Middle frontal gyrus (tissue), 1 donor: ENCODE data around the gene RTCA.
"Not testable (repeated sequence)": the region's sequence is repeated elsewhere in the genome, so short reads cannot be mapped to it uniquely, and the experiment has no call there.

ENCODE experiments used
- DNase-seq: peaks from one replicate; pipeline ENCODE4 v3.0.0-alpha.2; 2015; ENCODE audit warnings: low spot score; ENCODE audit errors: extremely low spot score

Gene RTCA

GRCh38 chr1:100258427-100258826 lies 7.6 kb upstream of the RTCA start:
- not testable (repeated sequence) for DNase-seq

- no peak for DNase-seq
These were observed 4.3 kb upstream of the RTCA start for GRCh38 chr1:100261686-100262085.

GRCh38 chr1:100264081-100264480 lies 1.9 kb upstream of the RTCA start:
- DNase-seq, result not testable (repeated sequence)

- no peak for DNase-seq
These were observed 470 bp upstream of the RTCA start for GRCh38 chr1:100265562-100265930.

GRCh38 chr1:100266741-100267140 lies 725 bp downstream of the RTCA start:
- no peak for DNase-seq

GRCh38 chr1:100267284-100267683 lies 1.3 kb downstream of the RTCA start:
- no peak for DNase-seq

GRCh38 chr1:100268202-100268601 lies 2.2 kb downstream of the RTCA start:
- no peak for DNase-seq

- no peak for DNase-seq
These were observed 11.8 kb downstream of the RTCA start for GRCh38 chr1:100277866-100278265.

GRCh38 chr1:100279358-100279923 lies 13.4 kb downstream of the RTCA start:
- DNase-seq, result no peak

GRCh38 chr1:100279954-100280682 lies 14.1 kb downstream of the RTCA start:
- no peak for DNase-seq

- DNase-seq, result no peak
These were observed 18.6 kb downstream of the RTCA start for GRCh38 chr1:100284591-100284990.

GRCh38 chr1:100287162-100287561 lies 21.1 kb downstream of the RTCA start:
- DNase-seq, result no peak

GRCh38 chr1:100290291-100290690 lies 24.3 kb downstream of the RTCA start:
- no peak for DNase-seq

GRCh38 chr1:100292711-100293110 lies 26.7 kb downstream of the RTCA start:
- no peak for DNase-seq

GRCh38 chr1:100296140-100296539 lies 30.1 kb downstream of the RTCA start:
- DNase-seq, result no peak

GRCh38 chr1:100296997-100297396 lies 31.0 kb downstream of the RTCA start:
- DNase-seq, result not testable (repeated sequence)

- DNase-seq, result no peak
These were observed 32.5 kb downstream of the RTCA start for GRCh38 chr1:100298512-100298911.

GRCh38 chr1:100299521-100300222 lies 33.7 kb downstream of the RTCA start:
- no peak for DNase-seq

- no peak for DNase-seq
These were observed 34.7 kb downstream of the RTCA start for GRCh38 chr1:100300691-100301090.

- DNase-seq, result no peak
These were observed 36.7 kb downstream of the RTCA start for GRCh38 chr1:100302739-100303138.

- DNase-seq, result no peak
These were observed 38.2 kb downstream of the RTCA start for GRCh38 chr1:100304227-100304626.

- DNase-seq, result no peak
These were observed 38.9 kb downstream of the RTCA start for GRCh38 chr1:100304921-100305320.

- no peak for DNase-seq
These were observed 39.9 kb downstream of the RTCA start for GRCh38 chr1:100305954-100306353.
